HG02943 (cell line): ENCODE data around the gene LILRB4.
"Not testable (repeated sequence)": the region's sequence is repeated elsewhere in the genome, so short reads cannot be mapped to it uniquely, and the experiment has no call there.

ENCODE experiments used
- ATAC-seq: cut with Tn5 transposase; IDR thresholded peaks from one replicate; pipeline ENCODE4 v1.9.1; 2021; ENCODE audit warnings: mild to moderate bottlenecking, low read depth, moderate library complexity; ENCODE audit not compliant: unreplicated experiment

LILRB4 gene

DNA sequence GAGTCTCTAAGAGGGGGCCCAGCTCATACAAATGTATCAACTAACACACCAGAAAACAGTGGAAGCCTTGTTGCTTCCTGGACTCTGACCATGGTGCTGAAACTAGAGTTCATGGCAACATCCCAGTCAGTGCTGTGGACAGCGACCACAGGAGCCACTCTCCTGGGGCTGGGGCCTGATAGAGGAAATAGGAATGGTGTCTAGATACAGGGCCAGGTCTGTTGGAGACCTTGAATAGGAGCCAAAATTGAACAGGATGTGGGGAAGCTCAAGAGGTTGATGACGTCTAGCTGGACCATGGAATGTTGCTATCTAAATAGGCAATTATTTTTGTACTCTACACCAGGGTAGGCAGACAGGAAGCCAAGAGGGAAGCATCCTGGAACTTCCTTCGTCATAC, 21.7 kb downstream of the LILRB4 start:
- no peak for ATAC-seq

DNA sequence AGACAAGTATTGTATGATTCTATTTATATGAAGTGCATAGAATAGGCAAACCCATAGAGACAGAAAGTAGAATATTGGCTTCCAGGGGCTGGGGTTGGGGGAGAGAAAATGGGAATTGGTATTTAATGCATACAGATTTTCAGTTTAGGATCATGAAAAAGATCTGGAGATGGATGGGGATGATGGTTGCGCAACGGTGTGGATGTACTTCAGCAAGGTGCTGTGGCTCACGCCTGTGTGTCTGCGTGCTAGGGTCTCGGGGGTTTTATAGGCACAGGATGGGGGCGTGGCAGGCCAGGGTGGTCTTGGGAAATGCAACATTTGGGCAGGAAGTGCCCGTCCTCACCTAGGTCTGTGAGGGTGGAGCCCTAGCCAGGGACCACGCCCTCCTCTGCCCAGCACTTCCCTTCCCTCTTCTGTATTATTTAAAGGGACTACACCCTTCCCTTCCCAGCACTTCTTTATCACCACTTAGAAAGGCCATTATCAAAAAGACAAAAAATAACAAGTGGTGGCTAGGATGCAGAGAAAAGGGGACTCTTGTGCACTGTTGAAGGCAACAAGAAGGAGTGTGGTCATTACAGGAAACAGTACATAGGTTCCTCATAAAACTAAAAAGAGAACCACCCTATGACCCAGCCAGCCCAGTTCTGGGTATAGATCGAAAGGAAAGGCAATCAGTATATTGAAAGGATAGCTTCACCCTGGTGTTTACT, 29.0 kb downstream of the LILRB4 start:
- no peak for ATAC-seq

DNA sequence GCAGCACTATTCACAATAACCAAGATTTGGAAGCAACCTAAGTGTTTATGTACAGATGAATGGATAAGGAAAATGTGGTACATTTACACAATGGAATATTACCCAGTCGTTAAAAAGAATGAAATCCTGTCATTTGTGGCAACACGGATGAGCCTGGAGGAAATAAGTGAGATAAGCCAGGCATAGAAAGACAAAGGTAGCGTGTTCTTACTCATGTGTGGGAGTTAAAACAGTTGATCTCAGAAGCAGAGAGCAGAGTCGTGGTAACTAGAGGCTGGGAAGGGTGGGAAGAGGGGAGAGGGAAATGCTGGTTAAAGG, 29.5 kb downstream of the LILRB4 start:
- no peak for ATAC-seq

DNA sequence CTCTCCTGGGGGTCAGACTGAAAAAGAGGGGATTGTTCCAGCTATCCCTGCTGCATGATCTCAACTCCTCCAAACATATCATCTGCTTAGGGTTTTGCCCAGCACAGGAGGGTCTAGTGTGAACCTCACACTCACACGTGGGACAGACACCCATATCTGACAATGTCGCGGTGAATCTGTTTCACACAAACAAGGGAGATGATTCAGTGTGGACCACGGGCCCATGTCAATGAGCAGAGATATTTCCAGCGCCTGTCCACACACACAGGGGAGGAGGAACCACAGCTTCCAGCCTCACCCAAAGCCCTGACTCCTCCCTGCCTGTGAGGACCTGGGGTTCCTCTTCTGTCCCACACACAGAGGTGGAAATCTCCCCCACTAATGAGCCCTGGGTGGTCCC, 31.9 kb downstream of the LILRB4 start:
- ATAC-seq = no peak

DNA sequence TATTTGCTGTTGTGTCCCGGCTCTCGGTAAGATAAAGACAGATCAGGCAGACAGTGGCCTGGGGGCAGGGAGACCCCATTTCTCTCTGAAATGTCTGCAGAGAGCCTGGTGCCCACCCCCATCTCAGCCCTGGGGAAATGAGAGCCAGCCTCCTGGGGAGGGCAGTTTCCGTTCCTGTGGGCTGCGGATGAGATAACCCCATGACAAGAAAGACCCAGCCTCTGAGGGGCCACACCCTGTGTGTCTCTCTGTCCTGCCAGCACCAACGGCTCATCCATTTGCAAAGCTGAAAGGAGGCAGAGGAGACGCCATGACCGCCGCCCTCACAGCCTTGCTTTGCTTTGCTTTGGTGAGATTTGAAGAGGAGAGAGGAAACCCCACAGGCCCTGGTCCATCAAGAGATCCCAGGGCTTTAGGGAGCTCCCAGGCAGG, 33.3 kb downstream of the LILRB4 start:
- no peak for ATAC-seq

DNA sequence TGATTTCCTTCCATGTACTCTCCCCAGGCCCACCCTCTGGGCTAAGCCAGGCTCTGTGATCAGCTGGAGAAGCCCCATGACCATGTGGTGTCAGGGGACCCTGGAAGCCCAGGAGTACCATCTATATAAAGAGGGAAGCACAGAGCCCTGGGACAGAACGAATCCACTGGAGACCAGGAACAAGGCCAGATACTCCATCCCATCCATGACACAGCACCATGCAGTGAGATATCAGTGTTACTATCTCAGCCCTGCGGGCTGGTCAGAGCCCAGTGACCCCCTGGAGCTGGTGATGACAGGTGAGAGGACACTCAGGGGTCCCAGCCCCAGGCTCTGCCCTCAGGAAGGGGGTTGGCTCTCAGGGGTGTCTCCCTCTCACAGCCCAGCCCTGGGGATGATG, 34.0 kb downstream of the LILRB4 start:
- ATAC-seq = no peak

DNA sequence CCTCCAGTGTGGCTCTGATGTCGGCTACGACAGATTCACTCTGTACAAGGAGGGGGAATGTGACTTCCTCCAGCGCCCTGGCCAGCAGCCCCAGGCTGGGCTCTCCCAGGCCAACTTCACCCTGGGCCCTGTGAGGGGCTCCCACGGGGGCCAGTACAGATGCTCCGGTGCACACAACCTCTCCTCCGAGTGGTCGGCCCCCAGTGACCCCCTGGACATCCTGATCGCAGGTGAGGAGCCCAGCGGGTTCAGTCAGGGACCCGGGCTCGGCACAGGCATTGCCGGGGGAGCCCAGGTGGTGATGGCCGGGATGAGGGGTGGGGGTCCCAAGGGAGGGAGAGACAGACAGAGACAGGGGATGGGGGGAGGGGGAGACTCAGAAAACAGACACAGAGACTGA, 34.9 kb downstream of the LILRB4 start:
- ATAC-seq = not testable (repeated sequence)

DNA sequence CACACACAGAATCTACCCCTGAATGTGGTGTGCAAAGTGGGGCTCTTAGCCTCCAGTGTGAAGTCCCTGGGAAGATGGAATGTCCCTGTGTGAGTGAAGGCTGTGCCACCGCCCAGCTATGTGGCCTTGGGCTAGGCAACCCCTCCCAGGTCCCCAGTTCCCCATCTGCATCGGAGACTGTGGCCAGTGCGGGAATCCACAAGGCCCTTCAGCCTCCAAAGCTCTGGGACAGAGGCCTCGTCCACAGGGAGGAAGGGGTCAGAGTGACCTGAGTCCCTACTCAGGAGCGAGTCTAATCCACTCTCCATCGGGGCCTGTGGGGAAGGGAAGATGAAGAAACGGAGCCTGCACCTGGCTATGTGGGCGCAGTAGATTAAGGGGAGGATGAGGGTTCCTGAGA, 42.1 kb downstream of the LILRB4 start:
- ATAC-seq = no peak

DNA sequence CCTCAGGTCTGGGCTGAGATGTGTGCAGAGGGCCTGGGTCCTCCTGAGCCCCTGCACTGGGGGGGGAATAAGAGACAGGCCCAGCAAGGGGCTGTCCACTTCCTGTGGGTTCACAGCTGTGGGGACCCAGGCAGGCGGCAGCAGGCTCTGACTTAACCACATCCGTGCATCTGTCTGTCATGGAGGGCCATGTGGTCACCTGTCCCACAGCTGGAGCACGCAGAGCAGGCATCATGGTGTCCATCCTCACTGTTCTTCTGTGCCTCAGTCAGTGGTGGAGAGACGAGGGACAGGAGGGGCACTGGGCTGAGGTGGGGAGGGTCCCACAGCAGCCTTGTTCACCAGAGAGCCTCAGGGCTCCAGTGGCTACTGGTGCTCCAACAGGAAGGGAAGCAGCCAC, 45.2 kb downstream of the LILRB4 start:
- no peak for ATAC-seq

DNA sequence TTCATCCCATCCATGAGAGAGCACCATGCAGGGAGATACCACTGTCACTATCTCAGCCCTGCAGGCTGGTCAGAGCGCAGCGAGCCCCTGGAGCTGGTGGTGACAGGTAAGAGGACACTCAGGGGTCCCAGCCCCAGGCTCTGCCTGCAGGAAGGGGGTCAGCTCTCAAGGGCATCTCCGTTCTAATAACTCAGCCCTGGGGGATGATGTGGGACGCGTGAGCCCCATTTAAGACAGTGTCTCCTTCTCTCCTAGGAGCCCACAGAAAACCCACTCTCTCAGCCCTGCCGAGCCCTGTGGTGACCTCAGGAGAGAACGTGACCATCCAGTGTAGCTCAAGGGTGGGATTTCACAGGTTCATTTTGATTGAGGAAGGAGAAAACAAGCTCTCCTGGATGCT, 46.0 kb downstream of the LILRB4 start:
- ATAC-seq = no peak

DNA sequence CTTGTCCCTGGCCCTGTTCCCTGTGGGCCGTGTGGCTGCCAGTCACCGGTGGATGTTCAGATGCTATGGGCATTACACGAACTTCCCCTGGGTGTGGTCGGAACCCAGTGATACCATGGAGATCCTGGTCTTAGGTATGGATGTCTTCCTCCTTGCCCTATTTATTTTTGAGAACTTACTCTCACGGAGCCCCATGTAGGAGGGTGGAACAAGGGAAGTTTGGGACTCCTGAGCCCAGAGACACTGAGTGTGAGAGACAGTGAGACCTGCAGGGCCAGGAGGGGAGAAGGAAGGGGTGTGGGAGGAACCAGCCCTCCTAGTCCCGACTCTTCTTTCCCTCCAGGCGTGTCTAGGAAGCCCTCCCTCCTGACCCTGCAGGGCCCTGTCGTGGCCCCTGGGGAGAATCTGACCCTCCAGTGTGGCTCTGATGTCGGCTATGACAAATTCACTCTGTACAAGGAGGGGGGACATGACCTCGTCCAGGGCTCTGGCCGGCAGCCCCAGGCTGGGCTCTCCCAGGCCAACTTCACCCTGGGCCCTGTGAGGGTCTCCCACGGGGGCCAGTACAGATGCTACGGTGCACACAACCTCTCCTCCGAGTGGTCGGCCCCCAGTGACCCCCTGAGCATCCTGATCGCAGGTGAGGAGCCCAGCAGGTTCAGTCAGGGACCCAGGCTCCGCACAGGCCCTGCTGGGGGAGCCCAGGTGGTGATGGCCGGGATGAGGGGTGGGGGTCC, 46.6 kb downstream of the LILRB4 start:
- no peak for ATAC-seq

DNA sequence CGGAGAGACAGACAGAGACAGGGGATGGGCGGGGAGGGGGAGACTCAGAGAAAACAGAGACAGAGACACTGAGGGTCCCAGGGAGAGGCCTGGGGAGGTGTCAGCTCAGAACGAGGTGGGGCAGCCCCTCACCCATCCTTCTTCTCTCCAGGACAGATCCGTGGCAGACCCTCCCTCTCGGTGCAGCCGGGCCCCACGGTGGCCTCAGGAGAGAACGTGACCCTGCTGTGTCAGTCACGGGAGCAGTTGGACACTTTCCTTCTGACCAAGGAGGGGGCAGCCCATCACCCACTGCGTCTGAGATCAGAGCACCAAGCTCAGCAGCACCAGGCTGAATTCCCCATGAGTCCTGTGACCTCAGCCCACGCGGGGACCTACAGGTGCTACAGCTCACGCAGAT, 47.2 kb downstream of the LILRB4 start:
- not testable (repeated sequence) for ATAC-seq
